Erythroblast (primary cell): ENCODE results near the gene SCN2A.

Experiments used
- GATA1 ChIP-seq: IDR thresholded peaks from 2 replicates; pipeline ENCODE4 v1.6.1; 2011; ENCODE audit warnings: low read depth, mild to moderate bottlenecking, control low read depth, low read length, moderate library complexity
- POLR2A ChIP-seq: IDR thresholded peaks from 2 replicates; pipeline ENCODE4 v1.6.1; 2011; ENCODE audit warnings: mild to moderate bottlenecking, low read length

DNA sequence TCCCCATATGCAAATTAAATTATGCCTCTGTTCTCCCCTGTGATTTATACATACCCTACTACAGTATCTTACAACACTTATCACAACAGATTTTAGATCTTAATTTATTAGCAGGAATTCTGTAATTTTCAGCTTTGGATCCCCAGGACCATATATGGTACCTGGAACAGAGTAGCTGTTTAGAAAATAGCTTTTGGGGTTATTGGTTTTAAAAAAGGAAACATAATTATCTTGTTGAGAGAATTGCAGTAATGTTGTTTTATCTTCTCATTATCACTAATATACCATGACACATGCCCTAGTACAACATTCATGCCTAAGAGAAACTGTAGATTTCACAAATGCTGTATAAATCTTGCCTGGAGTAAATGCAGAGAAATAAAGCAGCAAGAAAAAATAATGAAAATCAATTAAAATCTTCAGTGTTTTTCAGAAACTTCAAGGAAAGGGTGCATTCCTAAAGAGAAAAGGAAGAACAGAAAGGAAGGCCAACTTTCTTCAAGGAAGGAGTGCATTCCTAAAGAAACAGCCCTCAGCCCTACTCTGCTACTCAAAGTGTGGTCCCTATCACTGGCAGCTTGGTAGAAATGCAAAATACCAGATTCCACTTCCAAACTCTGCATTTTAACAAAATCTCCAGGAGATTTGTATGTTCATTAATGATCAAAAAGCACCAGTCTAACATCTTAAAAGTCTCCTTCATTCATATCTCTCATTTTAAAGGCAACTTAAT, 193.2 kb downstream of the SCN2A start:
- TF ChIP-seq POLR2A = no peak
- TF ChIP-seq GATA1 = no peak
